Glutamatergic neuron (in vitro differentiated cells): ENCODE results near the gene LMO7. TPM values are rescaled to one million over a fixed set of nuclear protein-coding genes. Genes with fewer than 3 reads are reported as not detected.

Experiments
- DNase-seq: peaks from one replicate; pipeline ENCODE4 v3.0.0; 2022
- H3K27ac Mint-ChIP-seq: one replicate; pipeline ENCODE4 v1.8.0; 2020; ENCODE audit warnings: mild to moderate bottlenecking, mixed read lengths, inconsistent platforms; ENCODE audit not compliant: unreplicated experiment
- H3K27me3 Mint-ChIP-seq: one replicate; pipeline ENCODE4 v1.8.0; 2020; ENCODE audit warnings: mild to moderate bottlenecking, moderate library complexity, mixed read lengths, inconsistent platforms; ENCODE audit not compliant: unreplicated experiment
- H3K36me3 Mint-ChIP-seq: one replicate; pipeline ENCODE4 v1.8.0; 2020; ENCODE audit warnings: mild to moderate bottlenecking, mixed read lengths, inconsistent platforms; ENCODE audit not compliant: unreplicated experiment
- H3K4me1 Mint-ChIP-seq: one replicate; pipeline ENCODE4 v1.8.0; 2020; ENCODE audit warnings: mild to moderate bottlenecking, low read depth, mixed read lengths, inconsistent platforms; ENCODE audit not compliant: unreplicated experiment
- H3K4me3 Mint-ChIP-seq: one replicate; pipeline ENCODE4 v1.8.0; 2020; ENCODE audit warnings: mild to moderate bottlenecking, mixed read lengths, inconsistent platforms; ENCODE audit not compliant: unreplicated experiment
- H3K9me3 Mint-ChIP-seq: one replicate; pipeline ENCODE4 v1.8.0; 2020; ENCODE audit warnings: mild to moderate bottlenecking, moderate library complexity, mixed read lengths, inconsistent platforms; ENCODE audit not compliant: unreplicated experiment
- CTCF ChIP-seq: fragments of 200-600 bp; sonication (generic); IDR thresholded peaks from one replicate; pipeline ENCODE4 v1.5.0; 2021; ENCODE audit not compliant: partially characterized antibody, unreplicated experiment
- total RNA-seq: library from RNA; stranded (reverse); fragmentation: NEBNext Ultra II Directional; extraction: Animal tissue kit (Norgen Biotek cat#: 25700); gene quantifications from one replicate; pipeline ENCODE4 v1.2.1, GENCODE V29; 2021; ENCODE audit not compliant: unreplicated experiment

Gene LMO7
- total RNA-seq, 1 donor from 2014 or later, result 5.0 TPM

GRCh38 chr13:75784003-75784402 lies 147.9 kb downstream of the LMO7 start:
- peaks cover 2% of the 10 kb centered on the region for H3K27me3 Mint-ChIP-seq
- H3K9me3 Mint-ChIP-seq, result peaks cover 4% of the 10 kb centered on the region
- no peaks in the 10 kb centered on the region for H3K36me3 Mint-ChIP-seq
- no peaks in the 10 kb centered on the region for H3K4me1 Mint-ChIP-seq
- H3K27ac Mint-ChIP-seq, result no peak overlapping the region
- DNase-seq, result no peak
- no peak for TF ChIP-seq CTCF
- no peak overlapping the region for H3K4me3 Mint-ChIP-seq

GRCh38 chr13:75785130-75785529 lies 149.0 kb downstream of the LMO7 start:
- Mint-ChIP-seq H3K36me3 (no peaks in the 10 kb centered on the region), H3K4me3 (no peak overlapping the region), H3K27me3 (peaks cover 2% of the 10 kb centered on the region), H3K27ac (no peak overlapping the region), H3K9me3 (no peaks in the 10 kb centered on the region), H3K4me1 (no peaks in the 10 kb centered on the region)
- DNase-seq, result no peak
- TF ChIP-seq CTCF, result no peak

- Mint-ChIP-seq H3K27me3 (no peaks in the 10 kb centered on the region), H3K4me3 (no peak overlapping the region), H3K4me1 (no peaks in the 10 kb centered on the region), H3K27ac (no peak overlapping the region), H3K36me3 (no peaks in the 10 kb centered on the region), H3K9me3 (no peaks in the 10 kb centered on the region)
- no peak for TF ChIP-seq CTCF
- DNase-seq, result no peak
Measured at GRCh38 chr13:75787249-75787928, 151.3 kb downstream of the LMO7 start.

GRCh38 chr13:75788481-75788981 lies 152.4 kb downstream of the LMO7 start:
- Mint-ChIP-seq H3K4me3 (no peak overlapping the region), H3K9me3 (no peaks in the 10 kb centered on the region), H3K27me3 (no peaks in the 10 kb centered on the region), H3K36me3 (no peaks in the 10 kb centered on the region), H3K27ac (no peak overlapping the region), H3K4me1 (no peaks in the 10 kb centered on the region)
- TF ChIP-seq CTCF, result no peak
- DNase-seq, result no peak

- no peak overlapping the region for H3K27ac Mint-ChIP-seq
- DNase-seq, result no peak
- H3K4me1 Mint-ChIP-seq, result no peaks in the 10 kb centered on the region
- H3K9me3 Mint-ChIP-seq, result no peaks in the 10 kb centered on the region
- H3K36me3 Mint-ChIP-seq, result no peaks in the 10 kb centered on the region
- H3K4me3 Mint-ChIP-seq, result no peak overlapping the region
- no peak for TF ChIP-seq CTCF
- no peaks in the 10 kb centered on the region for H3K27me3 Mint-ChIP-seq
Measured at GRCh38 chr13:75789451-75790197, 153.5 kb downstream of the LMO7 start.
